GM19468 (cell line): ENCODE data around the gene RGMA.

ENCODE experiments used
- ATAC-seq: cut with Tn5 transposase; IDR thresholded peaks from one replicate; pipeline ENCODE4 v1.9.1; 2021; ENCODE audit warnings: mild to moderate bottlenecking, moderate library complexity, moderate number of reproducible peaks; ENCODE audit not compliant: unreplicated experiment; ENCODE audit errors: extremely low read depth

RGMA gene

DNA sequence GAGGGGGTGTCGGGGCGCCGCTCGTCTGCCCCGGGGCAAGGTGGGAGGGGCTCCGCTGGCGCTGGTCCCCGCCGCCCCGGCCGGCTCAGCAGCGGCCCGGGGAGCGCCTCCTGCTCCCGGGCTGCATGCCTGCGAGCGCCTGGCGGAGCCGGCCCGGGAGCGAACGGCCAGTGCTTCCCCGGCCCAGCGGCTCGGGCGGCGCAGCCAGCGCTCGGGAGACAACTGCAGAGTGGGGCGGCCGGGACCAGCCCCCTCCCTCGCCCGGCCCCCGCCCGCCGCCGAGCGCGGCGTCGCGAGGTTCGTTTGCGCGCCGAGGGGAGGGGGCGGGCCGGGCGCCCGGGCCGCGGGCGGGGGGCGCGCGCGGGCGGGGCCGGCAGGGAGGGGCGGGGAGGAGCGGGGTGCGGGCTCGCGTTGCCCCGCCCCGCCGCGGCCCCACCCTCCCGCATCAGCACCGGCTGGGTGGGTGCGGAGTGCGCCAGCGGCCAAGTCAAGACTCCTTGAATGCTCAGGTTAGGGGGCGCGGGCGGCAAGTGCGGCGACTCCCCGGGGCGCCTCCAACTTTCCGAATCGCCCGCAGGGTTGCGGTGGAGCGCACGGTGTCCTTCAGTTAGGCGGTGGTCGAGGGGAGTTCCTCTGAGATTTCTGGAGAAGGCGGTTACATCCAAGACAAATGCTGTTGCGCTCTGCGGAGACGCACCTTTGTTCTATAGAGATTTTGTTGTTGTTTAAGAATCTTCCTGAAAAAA lies at the start of gene RGMA:
Gene RGMA, minus strand, starts transcription at position 231 of the 746 bp plus-strand sequence. CDS start 279 bp downstream, outside the sequence.
- ATAC-seq: no peak

DNA sequence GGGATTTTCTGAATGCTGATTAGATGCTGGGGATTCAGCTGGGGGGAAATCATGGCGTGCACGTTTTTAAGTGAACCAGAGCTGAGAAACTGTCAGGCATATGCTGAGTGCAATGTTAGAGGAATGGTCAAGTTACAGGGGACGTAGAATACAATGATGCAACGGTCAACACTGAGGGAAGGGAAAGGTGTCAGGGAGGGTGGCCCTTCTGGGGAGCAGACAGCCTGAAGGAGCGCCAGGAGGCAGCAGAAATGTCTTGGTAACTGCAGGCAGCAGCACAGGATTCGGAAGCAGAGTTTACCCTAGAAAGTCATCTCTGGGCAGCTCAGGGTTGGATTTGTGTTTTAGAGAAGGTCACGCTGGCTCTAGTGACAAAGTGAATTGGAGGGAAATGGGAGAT lies 47.6 kb upstream of the RGMA start:
- ATAC-seq: no peak

- ATAC-seq: no peak
These were observed 47.0 kb upstream of the RGMA start for GRCh38 chr15:93135997-93136397.

- ATAC-seq: no peak
These were observed 46.4 kb upstream of the RGMA start for GRCh38 chr15:93135459-93135858.

DNA sequence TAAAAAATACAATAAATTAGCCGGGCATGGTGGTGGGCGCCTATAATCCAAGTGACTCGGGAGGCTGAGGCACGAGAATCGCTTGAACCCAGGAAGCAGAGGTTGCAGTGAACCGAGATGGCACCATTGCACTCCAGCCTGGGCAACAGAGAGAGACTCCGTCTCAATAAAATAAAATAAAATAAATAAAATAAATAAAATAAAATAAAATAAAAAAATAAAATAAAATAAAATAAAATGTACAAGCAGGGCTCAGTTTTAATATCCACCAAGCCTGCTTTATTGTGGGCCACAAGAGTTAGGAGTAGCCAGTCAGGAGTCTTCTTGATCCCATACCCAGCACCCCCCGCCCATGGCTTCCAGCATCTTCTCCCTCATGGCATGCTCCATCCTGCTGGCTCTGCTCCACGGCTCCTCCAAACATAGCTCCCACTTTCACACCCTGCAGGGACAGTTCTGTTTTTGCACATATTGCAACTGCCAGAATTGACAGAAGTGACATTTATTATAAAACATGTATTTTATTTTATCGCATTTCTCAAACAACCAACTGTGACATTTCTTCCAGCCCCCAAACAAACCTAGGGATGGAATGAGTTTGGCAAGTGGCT lies 42.6 kb upstream of the RGMA start:
- no peak for ATAC-seq

- ATAC-seq: no peak
These were observed 40.9 kb upstream of the RGMA start for GRCh38 chr15:93129702-93130488.

DNA sequence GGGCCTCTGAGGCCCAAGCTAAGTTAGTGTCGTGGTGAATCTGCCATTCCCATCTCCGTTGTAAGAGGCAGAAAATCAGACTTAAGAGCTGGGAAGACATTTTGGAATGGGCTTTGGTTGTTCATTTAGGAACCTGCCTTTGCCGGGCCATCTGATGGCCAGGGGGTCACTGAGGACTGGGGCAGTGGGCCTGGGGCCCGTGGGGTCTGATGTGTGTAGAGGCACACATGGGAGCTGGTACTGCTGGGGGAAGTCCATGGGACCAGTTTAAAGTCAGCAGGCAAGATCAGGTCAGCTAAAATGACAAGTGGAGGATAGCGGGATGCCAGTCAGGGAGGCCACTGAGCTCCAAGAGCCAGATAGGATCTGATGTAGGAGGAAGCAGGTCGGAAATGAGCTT lies 38.3 kb upstream of the RGMA start:
- ATAC-seq: no peak

- no peak for ATAC-seq
These were observed 37.6 kb upstream of the RGMA start for GRCh38 chr15:93126599-93126998.

DNA sequence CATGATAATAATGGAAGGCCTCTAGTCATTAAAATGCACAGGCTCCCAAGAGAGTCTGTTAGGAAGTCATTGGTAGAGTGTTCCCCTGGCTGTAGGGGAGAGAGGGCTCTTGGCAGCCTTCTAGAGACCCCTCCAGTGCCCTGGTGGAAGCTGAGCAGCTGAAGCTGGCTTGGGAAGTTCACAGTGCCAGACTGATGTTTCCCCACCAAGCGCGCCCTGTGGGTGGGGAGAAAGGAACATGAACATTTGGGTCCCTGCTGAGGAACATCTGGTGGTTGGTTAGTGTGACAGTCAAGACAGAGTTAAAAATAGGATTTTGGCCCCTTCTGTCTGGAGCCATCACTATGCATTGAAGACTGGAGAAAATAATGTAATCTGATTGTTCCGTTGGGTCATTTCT lies 37.1 kb upstream of the RGMA start:
- ATAC-seq: no peak

- no peak for ATAC-seq
These were observed 35.1 kb upstream of the RGMA start for GRCh38 chr15:93124126-93124525.

DNA sequence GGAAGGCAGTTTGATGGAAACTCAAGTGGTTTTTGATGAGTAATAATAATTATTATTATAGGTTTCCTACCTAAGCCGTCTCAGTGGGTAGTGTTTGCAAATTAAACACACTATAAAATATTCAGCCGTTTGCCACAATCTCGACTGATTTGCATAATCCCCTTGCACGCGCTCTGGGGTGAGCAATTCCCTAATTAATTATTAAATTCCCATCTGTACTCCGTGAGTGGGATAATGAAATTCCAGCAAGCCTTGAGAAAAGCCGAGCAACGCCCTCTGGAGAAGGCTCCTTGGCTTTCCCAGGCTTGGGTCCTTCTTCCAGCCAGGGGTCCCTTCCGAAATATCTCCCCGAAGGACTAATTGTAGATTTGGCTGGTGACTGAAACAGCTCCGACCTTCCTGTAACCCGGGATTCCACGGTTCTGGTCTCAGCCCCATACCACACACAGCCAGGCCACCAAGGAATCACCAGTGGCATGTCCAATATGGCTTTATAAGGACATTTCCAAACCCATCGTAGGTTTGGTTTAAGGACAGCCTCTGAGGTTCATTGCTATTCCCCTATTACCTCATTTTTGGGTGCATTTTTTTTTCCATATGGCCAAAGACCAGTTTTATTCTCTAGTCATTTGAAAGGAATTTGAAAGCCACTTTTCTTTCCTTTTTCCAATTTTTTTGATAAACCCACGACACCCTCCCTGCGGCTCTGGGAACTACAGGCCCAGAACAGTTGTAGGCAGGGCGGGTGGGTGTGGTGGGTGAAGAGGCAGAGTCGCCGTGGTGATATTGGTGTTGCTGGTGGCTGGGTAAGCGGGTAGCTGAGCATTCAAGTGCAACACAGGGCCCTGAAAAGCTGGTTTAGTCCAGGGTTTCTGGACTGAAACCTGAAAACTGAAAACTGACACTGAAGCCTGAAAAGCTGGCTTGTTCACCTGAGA lies 33.2 kb upstream of the RGMA start:
- ATAC-seq: no peak

GRCh38 chr15:93121107-93121506 lies 32.1 kb upstream of the RGMA start:
- no peak for ATAC-seq

DNA sequence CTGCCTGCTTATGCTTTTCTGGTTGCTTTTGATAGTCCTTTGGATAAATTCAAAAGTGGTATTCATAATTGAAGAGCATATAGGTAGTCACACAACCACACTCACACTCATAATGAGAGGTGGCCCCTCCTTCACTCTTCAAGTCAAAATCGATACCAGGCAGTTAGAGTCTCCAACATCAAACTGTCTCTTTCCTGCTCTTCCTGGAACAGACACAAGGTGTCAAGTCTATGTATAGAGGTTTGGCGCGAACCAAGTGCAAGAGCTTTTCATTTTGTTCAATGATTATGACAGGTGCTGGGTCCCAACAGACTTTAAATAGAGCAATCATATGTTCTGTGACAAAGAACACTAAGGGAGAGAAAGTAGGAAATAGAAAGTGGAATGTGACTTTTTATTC lies 29.9 kb upstream of the RGMA start:
- no peak for ATAC-seq

GRCh38 chr15:93111451-93111850 lies 22.4 kb upstream of the RGMA start:
- ATAC-seq: no peak

DNA sequence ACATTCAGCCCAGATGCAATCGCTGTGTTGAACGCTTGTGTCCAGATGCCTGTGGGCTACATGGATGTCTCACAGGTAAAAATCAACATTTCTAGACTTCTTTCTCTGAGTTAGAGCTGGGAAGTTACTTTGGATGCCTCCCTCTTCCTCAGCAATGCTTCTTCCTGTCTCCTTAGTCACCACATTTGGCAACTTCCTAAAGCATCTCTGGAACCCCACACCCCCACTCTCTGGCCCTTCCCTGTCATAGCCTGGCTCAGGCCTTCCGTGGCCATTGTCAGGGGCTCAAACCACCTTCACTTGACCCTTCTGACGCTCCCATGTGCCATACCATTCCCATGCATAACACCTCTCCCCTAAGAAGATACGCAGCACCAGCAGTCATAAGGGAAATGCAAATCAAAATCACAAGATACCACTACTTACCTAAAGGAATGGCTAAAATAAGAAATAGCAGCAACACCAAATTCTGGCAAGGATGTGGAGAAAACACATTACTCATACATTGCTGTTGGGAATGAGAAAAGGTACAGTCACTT lies 21.6 kb upstream of the RGMA start:
- ATAC-seq: no peak

DNA sequence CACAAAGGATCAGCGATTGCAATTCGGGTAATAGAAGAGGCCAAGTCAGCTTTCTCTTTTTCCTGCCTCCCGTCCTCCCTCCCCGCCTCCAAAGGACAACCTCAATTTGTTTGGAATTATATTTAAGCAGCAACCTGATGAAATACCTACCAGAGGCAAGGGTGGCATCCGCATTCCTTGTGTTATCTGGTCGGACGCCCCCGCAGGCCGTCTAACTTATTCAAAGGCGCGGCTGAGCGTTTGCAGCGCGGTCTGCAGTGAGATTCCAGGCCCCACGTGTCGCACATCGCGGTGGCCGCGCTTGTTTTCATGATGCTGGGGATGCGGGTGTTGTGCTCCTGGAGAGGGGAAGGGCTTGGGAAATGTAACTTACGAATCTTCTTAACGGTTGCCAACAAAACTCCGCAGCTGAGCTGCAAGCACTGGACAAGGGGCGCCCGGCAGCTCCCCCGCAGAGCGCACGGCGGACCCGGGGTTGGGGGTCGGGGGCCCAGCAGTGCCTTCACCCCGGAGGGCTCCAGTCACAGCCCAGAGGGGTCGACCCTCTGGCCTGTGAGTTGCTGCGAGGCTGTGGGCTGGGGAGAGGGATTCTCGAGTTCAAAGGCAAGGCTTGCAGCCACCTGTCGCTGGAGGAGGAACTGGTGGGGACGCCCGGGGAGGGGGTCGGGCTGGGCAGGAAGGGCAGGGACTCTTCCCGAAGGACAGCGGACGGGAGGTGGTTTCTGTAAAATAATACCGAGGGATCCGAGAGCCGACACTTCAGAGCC lies 20.5 kb upstream of the RGMA start:
- ATAC-seq: no peak

GRCh38 chr15:93107646-93108045 lies 18.6 kb upstream of the RGMA start:
- ATAC-seq: no peak

DNA sequence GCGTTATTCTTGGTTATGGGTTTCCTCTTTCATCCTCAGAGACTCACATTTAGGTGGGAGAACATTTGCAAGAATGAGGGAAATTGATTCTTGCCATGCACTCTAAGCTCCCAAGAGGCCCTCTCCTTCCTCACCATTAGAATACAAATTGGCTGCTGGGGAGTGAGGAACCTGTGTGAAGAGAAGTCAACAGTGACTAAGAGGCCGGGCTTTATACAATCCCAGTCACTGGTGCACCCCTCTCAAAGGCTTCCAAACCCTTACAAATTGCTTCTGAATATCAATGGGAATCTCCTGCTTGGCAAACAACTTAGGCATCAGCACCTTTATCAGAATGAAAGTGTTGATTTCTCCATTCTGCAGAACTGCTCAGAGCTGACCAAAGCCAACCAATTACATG lies 16.5 kb upstream of the RGMA start:
- no peak for ATAC-seq

- ATAC-seq: no peak
These were observed 14.8 kb upstream of the RGMA start for GRCh38 chr15:93103823-93104222.
